ENCODE measurements around the gene DBN1. TPM values are rescaled to one million over a fixed set of nuclear protein-coding genes. Genes with fewer than 3 reads are reported as not detected.
A peak's percentile ranks its signal among the peaks of the same experiment; 100 is the strongest.

DBN1 gene
- polyA plus RNA-seq, 1 of the 3 experiments (the other 2 are of a cell fraction), result 244 TPM

GRCh38 chr5:177452688-177453638, 20.5 kb downstream of the DBN1 start:
- peaks cover 33% of the 10 kb centered on the region for H3F3A ChIP-seq (replicated peaks; ENCODE audit: insufficient read depth)
- H3K4me2 ChIP-seq, result no peak overlapping the region
- H3K27ac ChIP-seq (ENCODE audit: low read depth in 2 of 2, low read length in 1 of 2), result peak overlapping the region; percentile 14 to 91; a peak in 3 of 4 replicates
- H3K4me3 ChIP-seq (ENCODE audit: low read depth in 2 of 2, low read length in 1 of 2), result no peak overlapping the region
- CTCF ChIA-PET, result interaction anchor here (0.8 to 15.5 kb wide), 26 partner anchors 7 to 381 kb away, joined by 3 to 375 read pairs (median 4); partner anchors contain the start of genes DBN1, F12, GRK6 and PDLIM7
- H3K9ac ChIP-seq, result no peak overlapping the region
- peaks cover 3% of the 10 kb centered on the region; the same call in 1 of the 2 replicates for H3K79me2 ChIP-seq (ENCODE audit: insufficient read depth)
- no peaks in the 10 kb centered on the region for H3K27me3 ChIP-seq (ENCODE audit: insufficient read depth)
- DNase-seq, result peak; percentile 74
- peaks cover 28 to 83% of the 10 kb centered on the region in 2 experiments for H3K4me1 ChIP-seq (ENCODE audit: control insufficient read depth in 1 of 2, insufficient read depth in 2 of 2, low read depth in 1 of 2, low read length in 1 of 2)
- TF ChIP-seq FOXM1 (IDR thresholded peaks at IDR 0.05; ENCODE audit: low read depth) (no peak), CTCF (IDR thresholded peaks at IDR 0.05) (0 out of 2 replicates have a peak, but pooled peaks have one; percentile 14), SMC3 (IDR thresholded peaks at IDR 0.05; ENCODE audit: low read depth, low read length) (peak; percentile 18; the same call in 1 of the 2 replicates), MXI1 (IDR thresholded peaks at IDR 0.05; ENCODE audit: low read depth, low read length) (peak; percentile 85), GATA2 (CRISPR knock-in tag; IDR thresholded peaks at IDR 0.05) (peak; percentile 44; the same call in 1 of the 2 replicates), NRF1 (IDR thresholded peaks at IDR 0.05; ENCODE audit: low read depth, low read length) (no peak), EP300 (IDR thresholded peaks at IDR 0.05; ENCODE audit: borderline replicate concordance in 1 of 2, low read depth in 1 of 2, low read length in 1 of 2) (peak in 1 of 2 experiments; percentile 43; a peak in 2 of 4 replicates)
- peaks cover 39% of the 10 kb centered on the region for H4K20me1 ChIP-seq (ENCODE audit: insufficient read depth)
- POLR2A ChIA-PET, result interaction anchor here (1.9 to 4.9 kb wide), 6 partner anchors 9 to 63 kb away, joined by 5 to 72 read pairs (median 10); no protein-coding TSS in a partner anchor
- H3K9me2 ChIP-seq, result no peaks in the 10 kb centered on the region
- no peak overlapping the region for H2AFZ ChIP-seq (ENCODE audit: low read depth)
- no peaks in the 10 kb centered on the region for H3K9me3 ChIP-seq
- WGBS (ENCODE audit: low lambda C conversion rate), result 80% methylated on average over 15 of the region's 17 CpGs
- peaks cover 10 to 12% of the 10 kb centered on the region in 2 experiments for H3K36me3 ChIP-seq (replicated peaks in 1 of 2; ENCODE audit: control insufficient read depth in 1 of 2, insufficient read depth in 2 of 2, low read length in 1 of 2)

- WGBS (ENCODE audit: low lambda C conversion rate), result 85% methylated on average over 7 of the region's 10 CpGs
- Histone ChIP-seq H2AFZ (ENCODE audit: low read depth) (no peak overlapping the region), H3K79me2 (ENCODE audit: insufficient read depth) (peaks cover 10% of the 10 kb centered on the region; the same call in 1 of the 2 replicates), H3K9ac (no peak overlapping the region), H3K36me3 (replicated peaks in 1 of 2; ENCODE audit: control insufficient read depth in 1 of 2, insufficient read depth in 2 of 2, low read length in 1 of 2) (peaks cover 0 to 3% of the 10 kb centered on the region in 2 experiments), H3K9me3 (no peaks in the 10 kb centered on the region), H3K27me3 (ENCODE audit: insufficient read depth) (no peaks in the 10 kb centered on the region), H3K4me1 (ENCODE audit: control insufficient read depth in 1 of 2, insufficient read depth in 2 of 2, low read depth in 1 of 2, low read length in 1 of 2) (peaks cover 28 to 76% of the 10 kb centered on the region in 2 experiments), H3K4me2 (no peak overlapping the region), H3K27ac (ENCODE audit: low read depth in 2 of 2, low read length in 1 of 2) (peak overlapping the region in 1 of 2 experiments; percentile 40; a peak in 1 of 4 replicates), H3K9me2 (no peaks in the 10 kb centered on the region), H3F3A (replicated peaks; ENCODE audit: insufficient read depth) (peaks cover 22% of the 10 kb centered on the region), H3K4me3 (ENCODE audit: low read depth in 2 of 2, low read length in 1 of 2) (no peak overlapping the region), H4K20me1 (ENCODE audit: insufficient read depth) (peaks cover 22% of the 10 kb centered on the region)
- CTCF ChIA-PET, result interaction anchor here (1.3 to 15.5 kb wide), 7 partner anchors 11 to 133 kb away, joined by 3 to 375 read pairs (median 206); partner anchors contain the start of genes F12, PDLIM7 and PFN3
- DNase-seq, result no peak
- POLR2A ChIA-PET, result interaction anchor here (1.1 kb wide), 1 partner anchor 21 kb away, joined by 3 read pairs; no protein-coding TSS in a partner anchor
- TF ChIP-seq GATA2 (CRISPR knock-in tag; IDR thresholded peaks at IDR 0.05), result no peak
- no peak for TF ChIP-seq RXRA (IDR thresholded peaks at IDR 0.05; ENCODE audit: borderline replicate concordance, low read depth)
- TF ChIP-seq IRF3 (IDR thresholded peaks at IDR 0.05; ENCODE audit: low read depth, low read length), result no peak
- TF ChIP-seq MAX (IDR thresholded peaks at IDR 0.05; ENCODE audit: low read depth), result no peak
- TF ChIP-seq MXI1 (IDR thresholded peaks at IDR 0.05; ENCODE audit: low read depth, low read length), result no peak
- no peak for TF ChIP-seq GABPA (IDR thresholded peaks at IDR 0.05; ENCODE audit: low read depth)
- no peak for TF ChIP-seq CHD2 (IDR thresholded peaks at IDR 0.05; ENCODE audit: low read length, partially characterized antibody)
- TF ChIP-seq REST (IDR thresholded peaks at IDR 0.05; ENCODE audit: low read depth, low read length), result no peak
- TF ChIP-seq NFIC (IDR thresholded peaks at IDR 0.05; ENCODE audit: borderline replicate concordance), result no peak
- no peak for TF ChIP-seq NRF1 (IDR thresholded peaks at IDR 0.05; ENCODE audit: low read depth, low read length)
- no peak for TF ChIP-seq TEAD4 (IDR thresholded peaks at IDR 0.05; ENCODE audit: borderline replicate concordance, insufficient read depth)
- TF ChIP-seq ELF1 (IDR thresholded peaks at IDR 0.05), result no peak
Measured at GRCh38 chr5:177450667-177451424, 22.6 kb downstream of the DBN1 start.

Measured in SK-N-SH (cell line).